WTC11 (cell line): ENCODE measurements around the gene RSBN1L. TPM values are rescaled to one million over a fixed set of nuclear protein-coding genes. Genes with fewer than 3 reads are reported as not detected.

Experiments
- ATAC-seq: fragments of 200-7000 bp; cut with Tn5 transposase; 2 replicates; pipeline ENCODE4 v1.10.0; 2021; ENCODE audit warnings: mild to moderate bottlenecking, moderate library complexity
- CTCF ChIA-PET: fragments of 300-600 bp; sonication (Branson Sonifier 250); formaldehyde crosslinking; loops from one replicate; lab custom pipeline; 2021; ENCODE audit warnings: antibody characterized with exemption; lab: Charles Lee
- POLR2A ChIA-PET: fragments of 350-600 bp; sonication (Branson Sonifier 250); formaldehyde crosslinking; loops from one replicate; lab custom pipeline; 2021; ENCODE audit warnings: antibody characterized with exemption; lab: Charles Lee
- DNase-seq: peaks from one replicate; pipeline ENCODE4 v3.0.0; 2021; ENCODE audit warnings: low spot score
- H3K27ac Mint-ChIP-seq: 2 replicates; pipeline ENCODE4 v1.8.0; 2021; ENCODE audit warnings: mixed read lengths
- H3K27me3 Mint-ChIP-seq: 2 replicates; pipeline ENCODE4 v1.8.0; 2021; ENCODE audit warnings: low read depth, mild to moderate bottlenecking, moderate library complexity, mixed read lengths
- H3K36me3 Mint-ChIP-seq: 2 replicates; pipeline ENCODE4 v1.8.0; 2021; ENCODE audit warnings: mixed read lengths
- H3K4me1 Mint-ChIP-seq: 2 replicates; pipeline ENCODE4 v1.8.0; 2022; ENCODE audit warnings: mixed read lengths
- H3K4me3 Mint-ChIP-seq: 2 replicates; pipeline ENCODE4 v1.8.0; 2021; ENCODE audit warnings: mild to moderate bottlenecking, moderate library complexity, mixed read lengths
- H3K9me3 Mint-ChIP-seq: 2 replicates; pipeline ENCODE4 v1.8.0; 2021; ENCODE audit warnings: mixed read lengths
- ESRRA ChIP-seq: sonication (generic); formaldehyde crosslinking; IDR thresholded peaks from 2 replicates; pipeline ENCODE4 v1.8.1; 2022; ENCODE audit warnings: mild to moderate bottlenecking, missing genetic modification reagents, borderline replicate concordance
- ETV6 ChIP-seq: sonication (generic); formaldehyde crosslinking; IDR thresholded peaks from 2 replicates; pipeline ENCODE4 v1.8.1; 2022; ENCODE audit warnings: mild to moderate bottlenecking, missing genetic modification reagents
- FOXP1 ChIP-seq: sonication (generic); formaldehyde crosslinking; IDR thresholded peaks from 2 replicates; pipeline ENCODE4 v1.8.0; 2022; ENCODE audit warnings: missing genetic modification reagents, mild to moderate bottlenecking, moderate library complexity, borderline replicate concordance
- GRHL2 ChIP-seq: fragments of 250-450 bp; sonication (Bioruptor Pico); IDR thresholded peaks from 2 replicates; pipeline ENCODE4 v1.8.0; 2022; ENCODE audit warnings: mild to moderate bottlenecking, moderate library complexity; ENCODE audit not compliant: insufficient replicate concordance, severe bottlenecking
- KAT7 ChIP-seq: sonication (generic); formaldehyde crosslinking; IDR thresholded peaks from 2 replicates; pipeline ENCODE4 v1.8.1; 2023; ENCODE audit warnings: missing genetic modification reagents, mild to moderate bottlenecking, borderline replicate concordance
- MXD4 ChIP-seq: fragments of 250-450 bp; sonication (Bioruptor Pico); IDR thresholded peaks from 2 replicates; pipeline ENCODE4 v1.8.0; 2021; ENCODE audit warnings: mild to moderate bottlenecking, moderate library complexity, borderline replicate concordance
- NR3C1 ChIP-seq: sonication (generic); formaldehyde crosslinking; conservative IDR thresholded peaks from 2 replicates; pipeline ENCODE4 v1.8.1; 2023; ENCODE audit warnings: low read depth, mild to moderate bottlenecking, missing genetic modification reagents
- SMAD4 ChIP-seq: sonication (generic); formaldehyde crosslinking; IDR thresholded peaks from 2 replicates; pipeline ENCODE4 v1.8.0; 2022; ENCODE audit warnings: mild to moderate bottlenecking, missing genetic modification reagents
- TEAD4 ChIP-seq: sonication (generic); formaldehyde crosslinking; IDR thresholded peaks from 2 replicates; pipeline ENCODE4 v1.8.0; 2022; ENCODE audit warnings: mild to moderate bottlenecking, missing genetic modification reagents
- ZNF263 ChIP-seq: sonication (generic); formaldehyde crosslinking; IDR thresholded peaks from 2 replicates; pipeline ENCODE4 v1.8.1; 2022; ENCODE audit warnings: low read depth, mild to moderate bottlenecking, moderate library complexity, missing genetic modification reagents
- total RNA-seq: library from RNA; stranded (reverse); gene quantifications from 3 replicates; pipeline ENCODE4 v1.2.3, GENCODE V29; 2021
- TF ChIP-seq, protein P1 (sequence below): sonication (generic); formaldehyde crosslinking; IDR thresholded peaks from 2 replicates; pipeline ENCODE4 v1.8.1; 2022; ENCODE audit warnings: mild to moderate bottlenecking, missing genetic modification reagents, moderate library complexity, borderline replicate concordance
- TF ChIP-seq, protein P2 (sequence below): sonication (generic); formaldehyde crosslinking; IDR thresholded peaks from 2 replicates; pipeline ENCODE4 v1.8.1; 2022; ENCODE audit warnings: low read depth, missing genetic modification reagents, borderline replicate concordance
- TF ChIP-seq, protein P3 (sequence below): fragments of 200-600 bp; IDR thresholded peaks from 2 replicates; pipeline ENCODE4 v1.8.0; 2022; ENCODE audit warnings: antibody characterized with exemption
- TF ChIP-seq, protein P4 (sequence below): sonication (generic); formaldehyde crosslinking; IDR thresholded peaks from 2 replicates; pipeline ENCODE4 v1.8.1; 2023; ENCODE audit warnings: mild to moderate bottlenecking, missing genetic modification reagents
- TF ChIP-seq, protein P5 (sequence below): sonication (generic); formaldehyde crosslinking; IDR thresholded peaks from 2 replicates; pipeline ENCODE4 v1.8.1; 2023; ENCODE audit warnings: mild to moderate bottlenecking, missing genetic modification reagents
- TF ChIP-seq, protein P6 (sequence below): fragments of 250-450 bp; sonication (Bioruptor Pico); IDR thresholded peaks from 2 replicates; pipeline ENCODE4 v1.8.0; 2021; ENCODE audit warnings: mild to moderate bottlenecking
- TF ChIP-seq, protein P7 (sequence below): sonication (generic); formaldehyde crosslinking; IDR thresholded peaks from 2 replicates; pipeline ENCODE4 v1.8.0; 2023; ENCODE audit warnings: missing genetic modification reagents, mild to moderate bottlenecking, borderline replicate concordance
- TF ChIP-seq, protein P8 (sequence below): sonication (generic); formaldehyde crosslinking; conservative IDR thresholded peaks from 2 replicates; pipeline ENCODE4 v1.8.1; 2023; ENCODE audit warnings: mild to moderate bottlenecking, low read depth, missing genetic modification reagents, moderate library complexity

Gene RSBN1L
- total RNA-seq, 1 experiment from 2014 or later: 16.8 TPM

DNA sequence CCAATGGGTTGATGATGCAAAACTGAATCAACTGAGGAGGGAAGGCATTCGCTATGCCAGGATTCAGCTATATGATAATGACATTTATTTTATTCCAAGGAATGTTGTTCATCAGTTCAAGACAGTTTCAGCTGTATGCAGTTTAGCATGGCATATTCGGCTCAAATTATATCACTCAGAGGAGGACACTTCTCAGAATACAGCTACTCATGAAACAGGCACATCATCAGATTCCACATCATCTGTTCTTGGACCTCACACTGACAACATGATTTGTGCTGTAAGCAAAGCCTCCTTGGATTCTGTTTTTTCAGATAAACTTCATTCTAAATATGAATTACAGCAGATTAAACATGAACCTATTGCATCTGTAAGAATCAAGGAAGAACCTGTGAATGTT, 82.3 kb downstream of the RSBN1L start:
- H3K4me3 Mint-ChIP-seq: no peak overlapping the region
- ChIA-PET POLR2A (no interaction called here), CTCF (no interaction called here)
- ATAC-seq (no peak), DNase-seq (no peak)
- H3K9me3 Mint-ChIP-seq: no peaks in the 10 kb centered on the region
- no peak overlapping the region for H3K27ac Mint-ChIP-seq
- peaks cover 23% of the 10 kb centered on the region for H3K36me3 Mint-ChIP-seq
- no peaks in the 10 kb centered on the region; the same call in 1 of the 2 replicates for H3K4me1 Mint-ChIP-seq
- H3K27me3 Mint-ChIP-seq: no peaks in the 10 kb centered on the region
- TF ChIP-seq NR3C1 (CRISPR knock-in tag): no peak
- no peak for TF ChIP-seq GRHL2 (CRISPR knock-in tag)
- no peak for TF ChIP-seq ZNF263 (CRISPR knock-in tag)
- TF ChIP-seq, protein P1, sequence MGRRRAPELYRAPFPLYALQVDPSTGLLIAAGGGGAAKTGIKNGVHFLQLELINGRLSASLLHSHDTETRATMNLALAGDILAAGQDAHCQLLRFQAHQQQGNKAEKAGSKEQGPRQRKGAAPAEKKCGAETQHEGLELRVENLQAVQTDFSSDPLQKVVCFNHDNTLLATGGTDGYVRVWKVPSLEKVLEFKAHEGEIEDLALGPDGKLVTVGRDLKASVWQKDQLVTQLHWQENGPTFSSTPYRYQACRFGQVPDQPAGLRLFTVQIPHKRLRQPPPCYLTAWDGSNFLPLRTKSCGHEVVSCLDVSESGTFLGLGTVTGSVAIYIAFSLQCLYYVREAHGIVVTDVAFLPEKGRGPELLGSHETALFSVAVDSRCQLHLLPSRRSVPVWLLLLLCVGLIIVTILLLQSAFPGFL (CRISPR knock-in tag): no peak
- TF ChIP-seq MXD4 (CRISPR knock-in tag): no peak

DNA sequence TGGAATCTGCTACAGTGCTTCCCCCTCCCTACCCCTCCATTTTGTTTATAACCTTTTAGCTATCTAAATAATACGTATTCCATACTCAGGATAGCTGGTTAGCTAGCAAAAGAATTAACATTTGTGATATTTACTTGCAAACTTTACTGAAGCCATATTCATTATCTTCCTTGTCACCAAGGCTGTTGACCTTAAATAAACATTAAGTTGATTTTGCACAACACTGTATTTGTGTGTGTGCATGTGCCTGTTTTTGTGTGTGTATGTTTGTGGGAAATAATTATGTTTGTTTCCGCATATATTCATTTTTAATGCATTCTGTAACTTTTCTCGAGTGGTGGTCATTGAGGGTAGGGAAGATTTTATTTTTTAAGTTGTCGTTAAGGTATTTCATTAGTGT, 86.1 kb downstream of the RSBN1L start:
- H3K27me3 Mint-ChIP-seq: no peaks in the 10 kb centered on the region
- no peak for ATAC-seq
- peaks cover 15% of the 10 kb centered on the region for H3K36me3 Mint-ChIP-seq
- DNase-seq: no peak
- H3K9me3 Mint-ChIP-seq: no peaks in the 10 kb centered on the region
- no peak overlapping the region for H3K27ac Mint-ChIP-seq
- CTCF ChIA-PET: no interaction called here
- POLR2A ChIA-PET: no interaction called here
- H3K4me1 Mint-ChIP-seq: no peaks in the 10 kb centered on the region; the same call in 1 of the 2 replicates
- H3K4me3 Mint-ChIP-seq: no peak overlapping the region
- no peak for TF ChIP-seq ESRRA (CRISPR knock-in tag)
- TF ChIP-seq, protein P2, sequence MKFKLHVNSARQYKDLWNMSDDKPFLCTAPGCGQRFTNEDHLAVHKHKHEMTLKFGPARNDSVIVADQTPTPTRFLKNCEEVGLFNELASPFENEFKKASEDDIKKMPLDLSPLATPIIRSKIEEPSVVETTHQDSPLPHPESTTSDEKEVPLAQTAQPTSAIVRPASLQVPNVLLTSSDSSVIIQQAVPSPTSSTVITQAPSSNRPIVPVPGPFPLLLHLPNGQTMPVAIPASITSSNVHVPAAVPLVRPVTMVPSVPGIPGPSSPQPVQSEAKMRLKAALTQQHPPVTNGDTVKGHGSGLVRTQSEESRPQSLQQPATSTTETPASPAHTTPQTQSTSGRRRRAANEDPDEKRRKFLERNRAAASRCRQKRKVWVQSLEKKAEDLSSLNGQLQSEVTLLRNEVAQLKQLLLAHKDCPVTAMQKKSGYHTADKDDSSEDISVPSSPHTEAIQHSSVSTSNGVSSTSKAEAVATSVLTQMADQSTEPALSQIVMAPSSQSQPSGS: no peak
- no peak for TF ChIP-seq TEAD4 (CRISPR knock-in tag)
- no peak for TF ChIP-seq NR3C1 (CRISPR knock-in tag)
- TF ChIP-seq, protein P3, sequence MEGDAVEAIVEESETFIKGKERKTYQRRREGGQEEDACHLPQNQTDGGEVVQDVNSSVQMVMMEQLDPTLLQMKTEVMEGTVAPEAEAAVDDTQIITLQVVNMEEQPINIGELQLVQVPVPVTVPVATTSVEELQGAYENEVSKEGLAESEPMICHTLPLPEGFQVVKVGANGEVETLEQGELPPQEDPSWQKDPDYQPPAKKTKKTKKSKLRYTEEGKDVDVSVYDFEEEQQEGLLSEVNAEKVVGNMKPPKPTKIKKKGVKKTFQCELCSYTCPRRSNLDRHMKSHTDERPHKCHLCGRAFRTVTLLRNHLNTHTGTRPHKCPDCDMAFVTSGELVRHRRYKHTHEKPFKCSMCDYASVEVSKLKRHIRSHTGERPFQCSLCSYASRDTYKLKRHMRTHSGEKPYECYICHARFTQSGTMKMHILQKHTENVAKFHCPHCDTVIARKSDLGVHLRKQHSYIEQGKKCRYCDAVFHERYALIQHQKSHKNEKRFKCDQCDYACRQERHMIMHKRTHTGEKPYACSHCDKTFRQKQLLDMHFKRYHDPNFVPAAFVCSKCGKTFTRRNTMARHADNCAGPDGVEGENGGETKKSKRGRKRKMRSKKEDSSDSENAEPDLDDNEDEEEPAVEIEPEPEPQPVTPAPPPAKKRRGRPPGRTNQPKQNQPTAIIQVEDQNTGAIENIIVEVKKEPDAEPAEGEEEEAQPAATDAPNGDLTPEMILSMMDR: no peak
- TF ChIP-seq, protein P4, sequence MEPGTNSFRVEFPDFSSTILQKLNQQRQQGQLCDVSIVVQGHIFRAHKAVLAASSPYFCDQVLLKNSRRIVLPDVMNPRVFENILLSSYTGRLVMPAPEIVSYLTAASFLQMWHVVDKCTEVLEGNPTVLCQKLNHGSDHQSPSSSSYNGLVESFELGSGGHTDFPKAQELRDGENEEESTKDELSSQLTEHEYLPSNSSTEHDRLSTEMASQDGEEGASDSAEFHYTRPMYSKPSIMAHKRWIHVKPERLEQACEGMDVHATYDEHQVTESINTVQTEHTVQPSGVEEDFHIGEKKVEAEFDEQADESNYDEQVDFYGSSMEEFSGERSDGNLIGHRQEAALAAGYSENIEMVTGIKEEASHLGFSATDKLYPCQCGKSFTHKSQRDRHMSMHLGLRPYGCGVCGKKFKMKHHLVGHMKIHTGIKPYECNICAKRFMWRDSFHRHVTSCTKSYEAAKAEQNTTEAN: no peak
- no peak for TF ChIP-seq KAT7 (CRISPR knock-in tag)
- no peak for TF ChIP-seq ETV6 (CRISPR knock-in tag)
- TF ChIP-seq, protein P5, sequence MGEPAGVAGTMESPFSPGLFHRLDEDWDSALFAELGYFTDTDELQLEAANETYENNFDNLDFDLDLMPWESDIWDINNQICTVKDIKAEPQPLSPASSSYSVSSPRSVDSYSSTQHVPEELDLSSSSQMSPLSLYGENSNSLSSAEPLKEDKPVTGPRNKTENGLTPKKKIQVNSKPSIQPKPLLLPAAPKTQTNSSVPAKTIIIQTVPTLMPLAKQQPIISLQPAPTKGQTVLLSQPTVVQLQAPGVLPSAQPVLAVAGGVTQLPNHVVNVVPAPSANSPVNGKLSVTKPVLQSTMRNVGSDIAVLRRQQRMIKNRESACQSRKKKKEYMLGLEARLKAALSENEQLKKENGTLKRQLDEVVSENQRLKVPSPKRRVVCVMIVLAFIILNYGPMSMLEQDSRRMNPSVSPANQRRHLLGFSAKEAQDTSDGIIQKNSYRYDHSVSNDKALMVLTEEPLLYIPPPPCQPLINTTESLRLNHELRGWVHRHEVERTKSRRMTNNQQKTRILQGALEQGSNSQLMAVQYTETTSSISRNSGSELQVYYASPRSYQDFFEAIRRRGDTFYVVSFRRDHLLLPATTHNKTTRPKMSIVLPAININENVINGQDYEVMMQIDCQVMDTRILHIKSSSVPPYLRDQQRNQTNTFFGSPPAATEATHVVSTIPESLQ (CRISPR knock-in tag): no peak
- TF ChIP-seq, protein P6, sequence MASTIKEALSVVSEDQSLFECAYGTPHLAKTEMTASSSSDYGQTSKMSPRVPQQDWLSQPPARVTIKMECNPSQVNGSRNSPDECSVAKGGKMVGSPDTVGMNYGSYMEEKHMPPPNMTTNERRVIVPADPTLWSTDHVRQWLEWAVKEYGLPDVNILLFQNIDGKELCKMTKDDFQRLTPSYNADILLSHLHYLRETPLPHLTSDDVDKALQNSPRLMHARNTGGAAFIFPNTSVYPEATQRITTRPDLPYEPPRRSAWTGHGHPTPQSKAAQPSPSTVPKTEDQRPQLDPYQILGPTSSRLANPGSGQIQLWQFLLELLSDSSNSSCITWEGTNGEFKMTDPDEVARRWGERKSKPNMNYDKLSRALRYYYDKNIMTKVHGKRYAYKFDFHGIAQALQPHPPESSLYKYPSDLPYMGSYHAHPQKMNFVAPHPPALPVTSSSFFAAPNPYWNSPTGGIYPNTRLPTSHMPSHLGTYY (CRISPR knock-in tag): no peak
- TF ChIP-seq, protein P7, sequence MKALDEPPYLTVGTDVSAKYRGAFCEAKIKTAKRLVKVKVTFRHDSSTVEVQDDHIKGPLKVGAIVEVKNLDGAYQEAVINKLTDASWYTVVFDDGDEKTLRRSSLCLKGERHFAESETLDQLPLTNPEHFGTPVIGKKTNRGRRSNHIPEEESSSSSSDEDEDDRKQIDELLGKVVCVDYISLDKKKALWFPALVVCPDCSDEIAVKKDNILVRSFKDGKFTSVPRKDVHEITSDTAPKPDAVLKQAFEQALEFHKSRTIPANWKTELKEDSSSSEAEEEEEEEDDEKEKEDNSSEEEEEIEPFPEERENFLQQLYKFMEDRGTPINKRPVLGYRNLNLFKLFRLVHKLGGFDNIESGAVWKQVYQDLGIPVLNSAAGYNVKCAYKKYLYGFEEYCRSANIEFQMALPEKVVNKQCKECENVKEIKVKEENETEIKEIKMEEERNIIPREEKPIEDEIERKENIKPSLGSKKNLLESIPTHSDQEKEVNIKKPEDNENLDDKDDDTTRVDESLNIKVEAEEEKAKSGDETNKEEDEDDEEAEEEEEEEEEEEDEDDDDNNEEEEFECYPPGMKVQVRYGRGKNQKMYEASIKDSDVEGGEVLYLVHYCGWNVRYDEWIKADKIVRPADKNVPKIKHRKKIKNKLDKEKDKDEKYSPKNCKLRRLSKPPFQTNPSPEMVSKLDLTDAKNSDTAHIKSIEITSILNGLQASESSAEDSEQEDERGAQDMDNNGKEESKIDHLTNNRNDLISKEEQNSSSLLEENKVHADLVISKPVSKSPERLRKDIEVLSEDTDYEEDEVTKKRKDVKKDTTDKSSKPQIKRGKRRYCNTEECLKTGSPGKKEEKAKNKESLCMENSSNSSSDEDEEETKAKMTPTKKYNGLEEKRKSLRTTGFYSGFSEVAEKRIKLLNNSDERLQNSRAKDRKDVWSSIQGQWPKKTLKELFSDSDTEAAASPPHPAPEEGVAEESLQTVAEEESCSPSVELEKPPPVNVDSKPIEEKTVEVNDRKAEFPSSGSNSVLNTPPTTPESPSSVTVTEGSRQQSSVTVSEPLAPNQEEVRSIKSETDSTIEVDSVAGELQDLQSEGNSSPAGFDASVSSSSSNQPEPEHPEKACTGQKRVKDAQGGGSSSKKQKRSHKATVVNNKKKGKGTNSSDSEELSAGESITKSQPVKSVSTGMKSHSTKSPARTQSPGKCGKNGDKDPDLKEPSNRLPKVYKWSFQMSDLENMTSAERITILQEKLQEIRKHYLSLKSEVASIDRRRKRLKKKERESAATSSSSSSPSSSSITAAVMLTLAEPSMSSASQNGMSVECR (CRISPR knock-in tag): no peak
- no peak for TF ChIP-seq FOXP1
- TF ChIP-seq, protein P8, sequence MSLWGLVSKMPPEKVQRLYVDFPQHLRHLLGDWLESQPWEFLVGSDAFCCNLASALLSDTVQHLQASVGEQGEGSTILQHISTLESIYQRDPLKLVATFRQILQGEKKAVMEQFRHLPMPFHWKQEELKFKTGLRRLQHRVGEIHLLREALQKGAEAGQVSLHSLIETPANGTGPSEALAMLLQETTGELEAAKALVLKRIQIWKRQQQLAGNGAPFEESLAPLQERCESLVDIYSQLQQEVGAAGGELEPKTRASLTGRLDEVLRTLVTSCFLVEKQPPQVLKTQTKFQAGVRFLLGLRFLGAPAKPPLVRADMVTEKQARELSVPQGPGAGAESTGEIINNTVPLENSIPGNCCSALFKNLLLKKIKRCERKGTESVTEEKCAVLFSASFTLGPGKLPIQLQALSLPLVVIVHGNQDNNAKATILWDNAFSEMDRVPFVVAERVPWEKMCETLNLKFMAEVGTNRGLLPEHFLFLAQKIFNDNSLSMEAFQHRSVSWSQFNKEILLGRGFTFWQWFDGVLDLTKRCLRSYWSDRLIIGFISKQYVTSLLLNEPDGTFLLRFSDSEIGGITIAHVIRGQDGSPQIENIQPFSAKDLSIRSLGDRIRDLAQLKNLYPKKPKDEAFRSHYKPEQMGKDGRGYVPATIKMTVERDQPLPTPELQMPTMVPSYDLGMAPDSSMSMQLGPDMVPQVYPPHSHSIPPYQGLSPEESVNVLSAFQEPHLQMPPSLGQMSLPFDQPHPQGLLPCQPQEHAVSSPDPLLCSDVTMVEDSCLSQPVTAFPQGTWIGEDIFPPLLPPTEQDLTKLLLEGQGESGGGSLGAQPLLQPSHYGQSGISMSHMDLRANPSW (CRISPR knock-in tag): no peak
- TF ChIP-seq SMAD4 (CRISPR knock-in tag): no peak
